ENCODE data around the gene ARSB.

The ARSB gene

GRCh38 chr5:78808380-78808779 is 176.7 kb downstream of the ARSB start:
- H3K27ac ChIP-seq: no peak overlapping the region
- H3K4me3 ChIP-seq (IDR thresholded peaks at IDR 0.05; ENCODE audit: insufficient read depth, low read depth, low read length): no peak overlapping the region
- no peaks in the 10 kb centered on the region for H3K4me1 ChIP-seq (ENCODE audit: low read depth, poor library complexity, severe bottlenecking)
- H3K27me3 ChIP-seq (ENCODE audit: insufficient read depth, low read depth): no peaks in the 10 kb centered on the region
- H3K4me2 ChIP-seq: no peak overlapping the region
- no peaks in the 10 kb centered on the region for H4K20me1 ChIP-seq (ENCODE audit: insufficient read depth)
- H2AFZ ChIP-seq (ENCODE audit: low read depth): no peak overlapping the region
- H3K9ac ChIP-seq: no peak overlapping the region
- no peaks in the 10 kb centered on the region for H3K36me3 ChIP-seq (ENCODE audit: insufficient read depth)
- TF ChIP-seq, protein P1, sequence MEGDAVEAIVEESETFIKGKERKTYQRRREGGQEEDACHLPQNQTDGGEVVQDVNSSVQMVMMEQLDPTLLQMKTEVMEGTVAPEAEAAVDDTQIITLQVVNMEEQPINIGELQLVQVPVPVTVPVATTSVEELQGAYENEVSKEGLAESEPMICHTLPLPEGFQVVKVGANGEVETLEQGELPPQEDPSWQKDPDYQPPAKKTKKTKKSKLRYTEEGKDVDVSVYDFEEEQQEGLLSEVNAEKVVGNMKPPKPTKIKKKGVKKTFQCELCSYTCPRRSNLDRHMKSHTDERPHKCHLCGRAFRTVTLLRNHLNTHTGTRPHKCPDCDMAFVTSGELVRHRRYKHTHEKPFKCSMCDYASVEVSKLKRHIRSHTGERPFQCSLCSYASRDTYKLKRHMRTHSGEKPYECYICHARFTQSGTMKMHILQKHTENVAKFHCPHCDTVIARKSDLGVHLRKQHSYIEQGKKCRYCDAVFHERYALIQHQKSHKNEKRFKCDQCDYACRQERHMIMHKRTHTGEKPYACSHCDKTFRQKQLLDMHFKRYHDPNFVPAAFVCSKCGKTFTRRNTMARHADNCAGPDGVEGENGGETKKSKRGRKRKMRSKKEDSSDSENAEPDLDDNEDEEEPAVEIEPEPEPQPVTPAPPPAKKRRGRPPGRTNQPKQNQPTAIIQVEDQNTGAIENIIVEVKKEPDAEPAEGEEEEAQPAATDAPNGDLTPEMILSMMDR (conservative IDR thresholded peaks at IDR 0.05; ENCODE audit: low read depth, low read length): no peak
- no peaks in the 10 kb centered on the region for H3K79me2 ChIP-seq (ENCODE audit: insufficient read depth, low read depth)

GRCh38 chr5:78806544-78806943 is 178.6 kb downstream of the ARSB start:
- Histone ChIP-seq H2AFZ (ENCODE audit: low read depth) (no peak overlapping the region), H3K4me2 (no peak overlapping the region), H3K79me2 (ENCODE audit: insufficient read depth, low read depth) (no peaks in the 10 kb centered on the region), H3K4me3 (IDR thresholded peaks at IDR 0.05; ENCODE audit: insufficient read depth, low read depth, low read length) (no peak overlapping the region), H3K27ac (no peak overlapping the region), H4K20me1 (ENCODE audit: insufficient read depth) (no peaks in the 10 kb centered on the region), H3K27me3 (ENCODE audit: insufficient read depth, low read depth) (no peaks in the 10 kb centered on the region), H3K36me3 (ENCODE audit: insufficient read depth) (no peaks in the 10 kb centered on the region), H3K4me1 (ENCODE audit: low read depth, poor library complexity, severe bottlenecking) (no peaks in the 10 kb centered on the region), H3K9ac (no peak overlapping the region)
- TF ChIP-seq, protein P1 (conservative IDR thresholded peaks at IDR 0.05; ENCODE audit: low read depth, low read length): no peak

DNA sequence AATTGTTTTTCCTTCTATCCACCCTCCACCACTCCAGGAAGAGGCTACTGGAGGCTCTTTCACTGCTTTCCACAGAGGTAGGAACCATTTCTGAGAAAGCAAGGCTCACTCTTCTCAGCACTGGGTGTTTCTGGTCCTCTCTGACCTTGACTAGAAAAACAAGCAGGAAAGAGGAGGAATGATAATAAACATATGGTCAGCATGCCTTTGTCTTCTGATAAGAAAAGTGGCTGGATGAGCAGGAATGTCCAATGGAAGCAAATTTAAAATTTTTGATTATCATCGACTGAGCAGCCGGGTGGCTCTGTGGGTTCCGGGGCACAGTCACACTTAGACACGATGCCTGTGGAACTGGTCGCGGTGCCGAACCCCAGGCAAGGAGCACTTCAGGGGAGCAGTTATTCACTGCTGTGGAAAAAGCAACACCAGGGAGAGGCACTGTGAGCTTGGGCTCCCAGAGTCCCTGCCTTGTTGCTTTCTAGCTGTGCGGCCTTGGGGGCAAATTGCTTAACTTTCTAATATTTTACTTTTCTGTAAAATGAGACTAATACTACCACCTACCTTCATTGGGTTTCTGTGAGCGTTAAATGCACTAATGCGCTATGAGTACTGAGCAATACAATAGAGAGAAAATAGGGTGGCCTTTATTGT is 179.5 kb downstream of the ARSB start:
- Histone ChIP-seq H3K4me3 (IDR thresholded peaks at IDR 0.05; ENCODE audit: insufficient read depth, low read depth, low read length) (no peak overlapping the region), H2AFZ (ENCODE audit: low read depth) (no peak overlapping the region), H3K4me2 (no peak overlapping the region), H3K4me1 (ENCODE audit: low read depth, poor library complexity, severe bottlenecking) (no peaks in the 10 kb centered on the region), H3K9ac (no peak overlapping the region), H3K27me3 (ENCODE audit: insufficient read depth, low read depth) (no peaks in the 10 kb centered on the region), H3K36me3 (ENCODE audit: insufficient read depth) (no peaks in the 10 kb centered on the region), H4K20me1 (ENCODE audit: insufficient read depth) (no peaks in the 10 kb centered on the region), H3K79me2 (ENCODE audit: insufficient read depth, low read depth) (no peaks in the 10 kb centered on the region), H3K27ac (no peak overlapping the region)
- TF ChIP-seq, protein P1 (conservative IDR thresholded peaks at IDR 0.05; ENCODE audit: low read depth, low read length): no peak

DNA sequence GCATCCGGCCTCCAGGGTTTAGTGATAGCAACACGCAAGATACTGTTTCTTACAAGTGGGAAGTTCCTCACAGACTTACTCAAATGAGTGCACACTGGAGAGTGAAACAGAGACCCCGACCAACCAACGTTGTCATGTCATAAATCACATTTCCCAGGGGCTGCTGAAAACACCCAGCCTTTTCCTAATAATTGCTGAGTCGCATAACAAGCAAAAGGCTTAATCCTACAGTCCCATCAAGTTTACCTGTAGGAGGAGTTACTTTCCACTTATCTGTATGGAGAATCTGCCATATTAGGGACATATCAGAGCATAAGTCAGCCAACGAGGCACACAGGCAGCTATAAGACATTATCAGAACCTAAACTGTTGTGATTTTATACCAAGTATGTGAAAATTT is 180.1 kb downstream of the ARSB start:
- Histone ChIP-seq H4K20me1 (ENCODE audit: insufficient read depth) (no peaks in the 10 kb centered on the region), H3K9ac (no peak overlapping the region), H3K27me3 (ENCODE audit: insufficient read depth, low read depth) (no peaks in the 10 kb centered on the region), H2AFZ (ENCODE audit: low read depth) (no peak overlapping the region), H3K79me2 (ENCODE audit: insufficient read depth, low read depth) (no peaks in the 10 kb centered on the region), H3K4me1 (ENCODE audit: low read depth, poor library complexity, severe bottlenecking) (no peaks in the 10 kb centered on the region), H3K4me3 (IDR thresholded peaks at IDR 0.05; ENCODE audit: insufficient read depth, low read depth, low read length) (no peak overlapping the region), H3K27ac (no peak overlapping the region), H3K36me3 (ENCODE audit: insufficient read depth) (no peaks in the 10 kb centered on the region), H3K4me2 (no peak overlapping the region)
- TF ChIP-seq, protein P1 (conservative IDR thresholded peaks at IDR 0.05; ENCODE audit: low read depth, low read length): no peak
